Fibroblast of lung (primary cell): Measurements from ENCODE around the gene RASA2. TPM values are rescaled to one million over a fixed set of nuclear protein-coding genes. Genes with fewer than 3 reads are reported as not detected.
A peak's percentile ranks its signal among the peaks of the same experiment; 100 is the strongest.

Experiments used
- DNase-seq, 2 donors: peaks; one replicate each; pipeline versions ENCODE4 v3.0.0 to v3.0.0-alpha.2; 2010; ENCODE audit warnings: low read depth in 2 of 2
- H2AFZ ChIP-seq: 2 replicates; pipeline ENCODE4 v1.5.1; 2012; ENCODE audit warnings: low read length, control low read depth, inconsistent platforms
- H3K27ac ChIP-seq: 2 replicates; pipeline ENCODE4 v1.5.1; 2011; ENCODE audit warnings: low read length, control low read depth; ENCODE audit not compliant: insufficient read depth
- H3K27me3 ChIP-seq: 2 replicates; pipeline ENCODE4 v1.5.1; 2011; ENCODE audit warnings: mild to moderate bottlenecking, low read length; ENCODE audit not compliant: control insufficient read depth, insufficient read depth
- H3K36me3 ChIP-seq: 2 replicates; pipeline ENCODE4 v1.5.1; 2011; ENCODE audit warnings: low read length; ENCODE audit not compliant: control insufficient read depth, insufficient read depth
- H3K4me1 ChIP-seq: 2 replicates; pipeline ENCODE4 v1.5.1; 2011; ENCODE audit warnings: low read length; ENCODE audit not compliant: control insufficient read depth, insufficient read depth; ENCODE audit errors: extremely low read depth
- H3K4me2 ChIP-seq: 2 replicates; pipeline ENCODE4 v1.5.1; 2011; ENCODE audit warnings: low read length, control low read depth; ENCODE audit not compliant: insufficient read depth; ENCODE audit errors: extremely low read depth
- H3K4me3 ChIP-seq, 4 experiments: fragments of 200-600 bp in 1 of 4; sonication (generic) in 1 of 4; replicated peaks in 1 of 4; 2 replicates each; pipeline ENCODE4 v1.5.1; 2011 to 2016; ENCODE audit warnings: low read length in 4 of 4, low read depth in 3 of 4, mild to moderate bottlenecking in 3 of 4, control low read depth in 2 of 4, inconsistent platforms in 1 of 4, mixed read lengths in 1 of 4; ENCODE audit not compliant: insufficient read depth in 1 of 4; ENCODE audit errors: control extremely low read depth in 1 of 4
- H3K79me2 ChIP-seq: 2 replicates; pipeline ENCODE4 v1.5.1; 2012; ENCODE audit warnings: mild to moderate bottlenecking, low read length, inconsistent platforms; ENCODE audit not compliant: control insufficient read depth, insufficient read depth
- H3K9ac ChIP-seq: 2 replicates; pipeline ENCODE4 v1.5.1; 2011; ENCODE audit warnings: mild to moderate bottlenecking, low read length, control low read depth; ENCODE audit not compliant: insufficient read depth
- H3K9me3 ChIP-seq: 2 replicates; pipeline ENCODE4 v1.5.1; 2012; ENCODE audit warnings: low read depth, low read length; ENCODE audit not compliant: control insufficient read depth, insufficient read depth
- H4K20me1 ChIP-seq: 2 replicates; pipeline ENCODE4 v1.5.1; 2011; ENCODE audit warnings: low read length; ENCODE audit not compliant: control insufficient read depth, insufficient read depth; ENCODE audit errors: extremely low read depth
- EZH2 ChIP-seq: IDR thresholded peaks from 2 replicates; pipeline ENCODE4 v1.5.1; 2012; ENCODE audit warnings: low read length, control low read depth, mild to moderate bottlenecking; ENCODE audit errors: missing control alignments
- polyA plus RNA-seq, 2 donors: library from polyadenylated mRNA; depleted of rRNA in 1 of 2; stranded (reverse) in 1 of 2; unstranded in 1 of 2; fragments of >200 nt; gene quantifications; 2 replicates each; pipeline ENCODE4 v1.2.1, GENCODE V29; 2011 to 2012; ENCODE audit warnings: missing spikeins in 1 of 2
- total RNA-seq: library from RNA; depleted of rRNA; stranded (reverse); fragments of >200 nt; gene quantifications from 2 replicates; pipeline ENCODE4 v1.2.1, GENCODE V29; 2014
- TF ChIP-seq, protein P1 (sequence below), 2 donors: IDR thresholded peaks in 1 of 2; conservative IDR thresholded peaks in 1 of 2; 1 replicate in 1 of 2; 2 replicates in 1 of 2; pipeline ENCODE4 v1.5.1; 2011 to 2012; ENCODE audit warnings: low read length in 2 of 2, control low read depth in 1 of 2, inconsistent platforms in 1 of 2, low read depth in 1 of 2, mild to moderate bottlenecking in 1 of 2

The RASA2 gene
- total and polyA plus RNA-seq, 2 donors (not counting 1 experiment from before 2014, with no cell fraction given), result 10.0 to 11.4 TPM

DNA sequence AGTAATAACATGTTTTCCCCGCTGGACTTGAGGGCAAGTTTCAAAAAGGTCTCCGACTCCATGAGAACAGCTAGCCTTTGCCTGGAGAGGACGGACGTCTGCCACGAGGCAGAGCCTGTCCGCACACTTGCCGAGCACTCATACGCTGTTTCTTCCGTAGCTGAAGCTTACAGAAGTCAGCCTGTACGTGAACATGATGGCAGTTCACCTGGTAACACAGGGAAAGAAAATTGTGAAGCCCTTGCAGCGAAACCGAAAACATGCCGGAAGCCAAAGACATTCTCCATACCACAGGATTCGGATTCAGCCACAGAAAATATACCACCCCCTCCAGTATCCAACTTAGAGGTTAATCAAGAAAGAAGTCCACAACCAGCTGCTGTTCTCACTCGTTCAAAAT is 43.9 kb upstream of the RASA2 start:
- H3K4me1 ChIP-seq, result peaks cover 24% of the 10 kb centered on the region
- no peak overlapping the region for H2AFZ ChIP-seq
- H3K9ac ChIP-seq, result no peak overlapping the region
- no peaks in the 10 kb centered on the region for H3K27me3 ChIP-seq
- H3K36me3 ChIP-seq, result peaks cover 13% of the 10 kb centered on the region
- TF ChIP-seq, protein P1, sequence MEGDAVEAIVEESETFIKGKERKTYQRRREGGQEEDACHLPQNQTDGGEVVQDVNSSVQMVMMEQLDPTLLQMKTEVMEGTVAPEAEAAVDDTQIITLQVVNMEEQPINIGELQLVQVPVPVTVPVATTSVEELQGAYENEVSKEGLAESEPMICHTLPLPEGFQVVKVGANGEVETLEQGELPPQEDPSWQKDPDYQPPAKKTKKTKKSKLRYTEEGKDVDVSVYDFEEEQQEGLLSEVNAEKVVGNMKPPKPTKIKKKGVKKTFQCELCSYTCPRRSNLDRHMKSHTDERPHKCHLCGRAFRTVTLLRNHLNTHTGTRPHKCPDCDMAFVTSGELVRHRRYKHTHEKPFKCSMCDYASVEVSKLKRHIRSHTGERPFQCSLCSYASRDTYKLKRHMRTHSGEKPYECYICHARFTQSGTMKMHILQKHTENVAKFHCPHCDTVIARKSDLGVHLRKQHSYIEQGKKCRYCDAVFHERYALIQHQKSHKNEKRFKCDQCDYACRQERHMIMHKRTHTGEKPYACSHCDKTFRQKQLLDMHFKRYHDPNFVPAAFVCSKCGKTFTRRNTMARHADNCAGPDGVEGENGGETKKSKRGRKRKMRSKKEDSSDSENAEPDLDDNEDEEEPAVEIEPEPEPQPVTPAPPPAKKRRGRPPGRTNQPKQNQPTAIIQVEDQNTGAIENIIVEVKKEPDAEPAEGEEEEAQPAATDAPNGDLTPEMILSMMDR (conservative IDR thresholded peaks at IDR 0.05 in 1 of 2, IDR thresholded peaks at IDR 0.05 in 1 of 2; ENCODE audit: low read depth in 1 of 2, low read length in 2 of 2), result no peak
- no peak for TF ChIP-seq EZH2
- H3K79me2 ChIP-seq, result peaks cover 56% of the 10 kb centered on the region
- no peak overlapping the region for H3K4me3 ChIP-seq
- H3K4me2 ChIP-seq, result peak overlapping the region; percentile 11
- DNase-seq, result no peak
- H4K20me1 ChIP-seq, result no peaks in the 10 kb centered on the region
- H3K27ac ChIP-seq, result peak overlapping the region; percentile 60
- no peaks in the 10 kb centered on the region for H3K9me3 ChIP-seq

DNA sequence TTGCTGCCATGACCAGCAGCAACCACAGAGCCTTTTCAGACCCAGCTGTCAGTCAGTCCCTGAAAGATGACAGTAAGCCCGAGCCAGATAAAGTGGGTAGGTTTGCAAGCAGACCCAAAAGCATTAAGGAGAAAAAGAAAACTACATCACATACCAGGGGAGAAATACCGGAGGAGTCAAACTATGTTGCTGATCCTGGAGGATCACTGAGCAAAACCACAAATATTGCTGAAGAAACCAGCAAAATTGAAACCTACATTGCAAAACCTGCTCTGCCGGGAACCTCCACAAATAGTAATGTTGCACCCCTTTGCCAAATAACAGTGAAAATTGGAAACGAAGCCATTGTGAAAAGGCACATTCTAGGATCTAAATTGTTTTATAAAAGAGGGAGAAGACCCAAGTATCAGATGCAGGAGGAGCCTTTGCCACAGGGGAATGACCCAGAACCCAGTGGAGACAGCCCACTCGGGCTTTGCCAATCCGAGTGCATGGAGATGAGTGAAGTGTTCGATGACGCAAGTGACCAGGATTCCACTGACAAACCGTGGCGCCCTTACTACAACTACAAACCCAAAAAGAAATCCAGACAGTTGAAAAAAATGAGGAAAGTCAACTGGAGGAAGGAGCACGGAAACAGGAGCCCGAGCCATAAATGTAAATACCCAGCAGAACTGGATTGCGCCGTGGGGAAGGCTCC is 42.1 kb upstream of the RASA2 start:
- no peak for TF ChIP-seq EZH2
- TF ChIP-seq, protein P1 (conservative IDR thresholded peaks at IDR 0.05 in 1 of 2, IDR thresholded peaks at IDR 0.05 in 1 of 2; ENCODE audit: low read depth in 1 of 2, low read length in 2 of 2), result no peak
- peaks cover 46% of the 10 kb centered on the region for H3K79me2 ChIP-seq
- no peak overlapping the region for H2AFZ ChIP-seq
- H3K9ac ChIP-seq, result no peak overlapping the region
- H3K27ac ChIP-seq, result no peak overlapping the region
- H3K4me2 ChIP-seq, result no peak overlapping the region
- H3K9me3 ChIP-seq, result no peaks in the 10 kb centered on the region
- DNase-seq, result peak in 1 of 2 donors; percentile 83
- no peaks in the 10 kb centered on the region for H4K20me1 ChIP-seq
- peaks cover 22% of the 10 kb centered on the region for H3K4me1 ChIP-seq
- peaks cover 11% of the 10 kb centered on the region for H3K36me3 ChIP-seq
- no peaks in the 10 kb centered on the region for H3K27me3 ChIP-seq
- H3K4me3 ChIP-seq, result no peak overlapping the region

DNA sequence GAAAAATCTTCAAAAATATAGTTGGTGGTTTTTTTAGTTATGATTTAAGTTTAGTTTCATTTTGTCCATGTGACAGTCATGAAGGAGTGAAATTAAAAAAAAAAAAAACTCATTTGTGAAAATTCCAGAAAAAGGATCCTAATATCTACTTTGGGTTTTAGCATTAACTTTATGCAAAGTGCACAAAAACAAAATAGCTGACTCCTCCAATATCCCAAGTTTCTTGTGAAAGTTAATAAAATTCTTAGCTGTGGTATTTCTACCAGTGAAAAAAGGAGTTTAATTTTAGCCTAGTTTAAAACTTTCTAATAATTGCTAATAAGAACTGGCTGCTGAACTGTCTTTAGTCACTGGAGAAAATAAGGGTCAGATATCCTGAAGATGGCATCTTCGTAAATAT is 40.8 kb upstream of the RASA2 start:
- H2AFZ ChIP-seq, result no peak overlapping the region
- no peak overlapping the region for H3K9ac ChIP-seq
- H3K9me3 ChIP-seq, result no peaks in the 10 kb centered on the region
- no peaks in the 10 kb centered on the region for H3K27me3 ChIP-seq
- no peak overlapping the region for H3K4me3 ChIP-seq
- no peak overlapping the region for H3K27ac ChIP-seq
- peaks cover 21% of the 10 kb centered on the region for H3K4me1 ChIP-seq
- no peaks in the 10 kb centered on the region for H4K20me1 ChIP-seq
- peaks cover 43% of the 10 kb centered on the region for H3K79me2 ChIP-seq
- no peak for DNase-seq
- peaks cover 11% of the 10 kb centered on the region for H3K36me3 ChIP-seq
- H3K4me2 ChIP-seq, result no peak overlapping the region
- TF ChIP-seq, protein P1 (conservative IDR thresholded peaks at IDR 0.05 in 1 of 2, IDR thresholded peaks at IDR 0.05 in 1 of 2; ENCODE audit: low read depth in 1 of 2, low read length in 2 of 2), result no peak
- no peak for TF ChIP-seq EZH2
